ENCODE data around the gene KRTAP5-4. TPM values are rescaled to one million over a fixed set of nuclear protein-coding genes. Genes with fewer than 3 reads are reported as not detected.
"Not testable (repeated sequence)": the region's sequence is repeated elsewhere in the genome, so short reads cannot be mapped to it uniquely, and the experiment has no call there.

The KRTAP5-4 gene
- total and polyA plus RNA-seq, 7 experiments from 2014 or later: not detected

DNA sequence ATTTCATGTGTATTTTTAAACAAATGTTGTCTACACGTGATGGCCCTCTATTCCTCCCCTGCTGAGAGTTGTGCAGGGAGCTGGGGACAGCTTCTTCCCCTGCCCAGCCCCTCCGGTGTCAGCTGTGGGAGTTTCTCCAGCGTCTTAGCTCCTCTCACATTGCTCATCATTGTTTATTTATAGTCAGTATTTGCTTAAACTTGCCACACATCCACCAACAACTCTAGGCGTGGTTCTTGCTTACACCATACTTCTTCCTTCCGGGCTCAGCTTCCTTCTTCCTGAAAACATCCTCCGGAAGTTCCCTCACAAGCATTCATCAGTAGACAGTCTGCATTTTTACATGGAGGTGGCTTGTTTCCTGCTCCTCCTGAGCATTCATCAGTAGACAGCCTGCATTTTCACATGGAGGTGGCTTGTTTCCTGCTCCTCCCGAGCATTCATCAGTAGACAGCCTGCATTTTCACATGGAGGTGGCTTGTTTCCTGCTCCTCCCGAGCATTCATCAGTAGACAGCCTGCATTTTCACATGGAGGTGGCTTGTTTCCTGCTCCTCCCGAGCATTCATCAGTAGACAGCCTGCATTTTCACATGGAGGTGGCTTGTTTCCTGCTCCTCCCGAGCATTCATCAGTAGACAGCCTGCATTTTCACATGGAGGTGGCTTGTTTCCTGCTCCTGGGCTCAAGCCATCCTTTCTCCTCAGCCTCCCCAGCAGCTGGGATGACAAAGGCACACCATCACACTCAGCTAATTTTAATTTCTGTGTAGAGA, 32.6 kb downstream of the KRTAP5-4 start:
- ChIA-PET CTCF (interaction anchor here (0.6 to 1.9 kb wide), 4 partner anchors 9 to 16 kb away, joined by 3 to 9 read pairs (median 4); partner anchors contain the start of gene KRTAP5-2), POLR2A (interaction anchor here (1.2 to 3.6 kb wide), 4 partner anchors 12 to 280 kb away, joined by 3 to 26 read pairs (median 6); partner anchors contain the start of genes DUSP8 and TOLLIP)
- Mint-ChIP-seq H3K27me3 (peaks cover 0 to 46% (median 15%) of the 10 kb centered on the region in 5 donors), H3K4me1 (peaks cover 12 to 37% (median 23%) of the 10 kb centered on the region in 7 donors), H3K4me3 (peak overlapping the region; percentile 39 to 85 (median 75)), H3K27ac (peak overlapping the region; percentile 82 to 96 (median 92)), H3K9me3 (peaks cover 0 to 11% (median 5%) of the 10 kb centered on the region in 11 donors), H3K36me3 (peaks cover 0 to 12% (median 5%) of the 10 kb centered on the region in 5 donors)
- intact Hi-C loops (cut with micrococcal nuclease); H3K9me3 ChIP-seq (ENCODE audit: control insufficient read depth in 2 of 3, low read length in 3 of 3); H3K36me3 ChIP-seq (ENCODE audit: control insufficient read depth in 2 of 3, insufficient read depth in 3 of 3, low read length in 3 of 3); H3K27ac ChIP-seq (ENCODE audit: low read depth, low read length); H3K27me3 ChIP-seq (ENCODE audit: control insufficient read depth in 2 of 2, insufficient read depth in 2 of 2, low read length in 2 of 2): not testable (repeated sequence)
- peak; percentile 87 for ATAC-seq
- Histone ChIP-seq H3K4me3 (ENCODE audit: low read length) (peak overlapping the region; percentile 34), H3K4me1 (ENCODE audit: control insufficient read depth in 2 of 2, insufficient read depth in 2 of 2, low read length in 2 of 2) (peaks cover 21 to 23% of the 10 kb centered on the region in 2 donors)
- peak in 5 of 9 donors; percentile 37 to 56 (median 55) for DNase-seq

DNA sequence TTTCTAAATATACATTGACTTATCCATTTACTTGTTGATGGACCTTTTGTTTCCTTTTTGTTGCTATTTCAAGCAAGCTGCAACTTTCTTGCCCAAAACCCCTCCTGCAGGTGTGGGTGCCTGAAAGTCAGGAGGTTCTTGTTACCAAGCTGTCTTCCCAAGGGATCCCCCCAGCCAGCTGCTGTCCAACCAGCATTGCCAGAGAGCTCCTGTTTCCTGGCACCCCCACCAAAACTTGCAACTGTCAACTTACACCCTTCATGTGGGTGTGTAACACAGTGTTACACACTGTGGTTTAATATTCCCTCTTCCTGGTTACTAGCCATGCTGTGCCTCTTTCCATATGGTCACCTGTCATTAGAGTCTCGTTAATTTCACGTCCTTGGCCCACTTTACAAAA, 35.2 kb downstream of the KRTAP5-4 start:
- H3K9me3 Mint-ChIP-seq: peaks cover 0 to 11% (median 5%) of the 10 kb centered on the region in 11 donors
- H3K27ac Mint-ChIP-seq: peak overlapping the region in 3 of 9 donors; percentile 17 to 41 (median 36)
- Histone ChIP-seq H3K4me1 (ENCODE audit: control insufficient read depth in 2 of 2, insufficient read depth in 2 of 2, low read length in 2 of 2) (peaks cover 23 to 26% of the 10 kb centered on the region in 2 donors), H3K4me3 (ENCODE audit: low read length) (no peak overlapping the region), H3K27me3 (ENCODE audit: control insufficient read depth in 2 of 2, insufficient read depth in 2 of 2, low read length in 2 of 2) (no peaks in the 10 kb centered on the region), H3K9me3 (ENCODE audit: control insufficient read depth in 2 of 3, low read length in 3 of 3) (no peaks in the 10 kb centered on the region), H3K27ac (ENCODE audit: low read depth, low read length) (no peak overlapping the region), H3K36me3 (ENCODE audit: control insufficient read depth in 2 of 3, insufficient read depth in 3 of 3, low read length in 3 of 3) (no peaks in the 10 kb centered on the region)
- ATAC-seq: no peak
- H3K27me3 Mint-ChIP-seq: peaks cover 0 to 30% (median 12%) of the 10 kb centered on the region in 5 donors
- H3K36me3 Mint-ChIP-seq: peaks cover 0 to 12% (median 5%) of the 10 kb centered on the region in 5 donors
- POLR2A ChIA-PET: no interaction called here
- DNase-seq: no peak
- intact Hi-C loops (cut with micrococcal nuclease): no loop called here
- H3K4me1 Mint-ChIP-seq: peaks cover 12 to 46% (median 26%) of the 10 kb centered on the region in 7 donors
- CTCF ChIA-PET: interaction anchor here (0.5 to 1.1 kb wide), 3 partner anchors 10 to 37 kb away, joined by 3 to 6 read pairs (median 3); no protein-coding TSS in a partner anchor
- no peak overlapping the region for H3K4me3 Mint-ChIP-seq

DNA sequence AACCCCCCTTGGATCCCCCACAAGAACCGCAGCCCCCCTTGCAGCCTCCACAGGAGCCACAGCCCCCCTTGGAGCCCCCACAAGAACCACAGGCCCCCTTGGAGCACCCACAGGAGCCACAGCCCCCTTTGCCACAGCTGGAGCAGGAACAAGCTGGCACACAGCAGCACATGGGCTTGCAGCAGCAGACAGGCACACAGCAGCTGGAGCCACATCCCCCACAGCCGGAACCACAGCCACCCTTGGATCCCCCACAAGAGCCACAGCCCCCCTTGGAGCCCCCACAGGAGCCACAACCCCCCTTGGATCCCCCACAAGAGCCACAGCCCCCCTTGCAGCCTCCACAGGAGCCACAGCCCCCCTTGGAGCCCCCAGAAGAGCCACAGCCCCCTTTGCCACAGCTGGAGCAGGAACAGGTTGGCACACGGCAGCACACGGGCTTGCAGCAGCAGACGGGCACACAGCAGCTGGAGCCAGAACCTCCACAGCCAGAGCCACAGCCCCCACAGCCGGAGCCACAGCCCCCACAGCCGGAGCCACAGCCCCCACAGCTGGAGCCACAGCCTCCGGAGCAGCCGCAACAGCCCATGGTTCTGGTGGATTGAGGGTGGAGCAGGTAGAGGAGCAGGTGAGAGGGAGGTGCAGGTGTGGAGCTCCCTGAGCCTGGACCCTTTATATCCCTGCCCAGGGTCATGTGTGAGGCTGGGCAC, 37.1 kb downstream of the KRTAP5-4 start, which contains the start of gene KRTAP5-1:
Gene KRTAP5-1 (minus strand): TSS at position 623 of the 710 bp plus-strand sequence. CDS start 34 bp downstream, at position 589.
- H3K27me3 ChIP-seq (ENCODE audit: control insufficient read depth in 2 of 2, insufficient read depth in 2 of 2, low read length in 2 of 2); intact Hi-C loops (cut with micrococcal nuclease); H3K36me3 ChIP-seq (ENCODE audit: control insufficient read depth in 2 of 3, insufficient read depth in 3 of 3, low read length in 3 of 3); H3K27ac ChIP-seq (ENCODE audit: low read depth, low read length); ATAC-seq; H3K9me3 Mint-ChIP-seq; CTCF ChIA-PET; DNase-seq; H3K9me3 ChIP-seq (ENCODE audit: control insufficient read depth in 2 of 3, low read length in 3 of 3); H3K4me3 ChIP-seq (ENCODE audit: low read length); H3K36me3 Mint-ChIP-seq: not testable (repeated sequence)
- H3K4me1 ChIP-seq (ENCODE audit: control insufficient read depth in 2 of 2, insufficient read depth in 2 of 2, low read length in 2 of 2): peaks cover 19 to 21% of the 10 kb centered on the region in 2 donors
- peak within 1 kb of the TSS in 2 of 9 donors; percentile 34 to 72 for H3K27ac Mint-ChIP-seq
- POLR2A ChIA-PET: interaction anchor here (0.6 to 0.9 kb wide), 2 partner anchors 12 to 555 kb away, joined by 3 to 4 read pairs; no protein-coding TSS in a partner anchor
- H3K4me3 Mint-ChIP-seq: peak within 1 kb of the TSS in 4 of 10 donors; percentile 14 to 53 (median 38)
- peaks cover 0 to 28% (median 12%) of the 10 kb centered on the region in 5 donors for H3K27me3 Mint-ChIP-seq
- H3K4me1 Mint-ChIP-seq: peaks cover 9 to 41% (median 21%) of the 10 kb centered on the region in 7 donors

GRCh38 chr11:1582909-1583308, 39.0 kb downstream of the KRTAP5-4 start:
- H3K27me3 ChIP-seq (ENCODE audit: control insufficient read depth in 2 of 2, insufficient read depth in 2 of 2, low read length in 2 of 2); H3K27ac Mint-ChIP-seq; ATAC-seq; DNase-seq; H3K36me3 Mint-ChIP-seq; intact Hi-C loops (cut with micrococcal nuclease); H3K4me1 ChIP-seq (ENCODE audit: control insufficient read depth in 2 of 2, insufficient read depth in 2 of 2, low read length in 2 of 2); H3K36me3 ChIP-seq (ENCODE audit: control insufficient read depth in 2 of 3, insufficient read depth in 3 of 3, low read length in 3 of 3); H3K4me3 Mint-ChIP-seq; POLR2A ChIA-PET; H3K27ac ChIP-seq (ENCODE audit: low read depth, low read length); H3K4me3 ChIP-seq (ENCODE audit: low read length); H3K9me3 ChIP-seq (ENCODE audit: control insufficient read depth in 2 of 3, low read length in 3 of 3): not testable (repeated sequence)
- CTCF ChIA-PET: interaction anchor here (0.8 kb wide), 1 partner anchor 130 kb away, joined by 3 read pairs; no protein-coding TSS in a partner anchor
- Mint-ChIP-seq H3K9me3 (peaks cover 0 to 12% (median 7%) of the 10 kb centered on the region in 11 donors), H3K4me1 (peaks cover 0 to 24% (median 8%) of the 10 kb centered on the region in 7 donors), H3K27me3 (peaks cover 0 to 22% (median 10%) of the 10 kb centered on the region in 5 donors)

DNA sequence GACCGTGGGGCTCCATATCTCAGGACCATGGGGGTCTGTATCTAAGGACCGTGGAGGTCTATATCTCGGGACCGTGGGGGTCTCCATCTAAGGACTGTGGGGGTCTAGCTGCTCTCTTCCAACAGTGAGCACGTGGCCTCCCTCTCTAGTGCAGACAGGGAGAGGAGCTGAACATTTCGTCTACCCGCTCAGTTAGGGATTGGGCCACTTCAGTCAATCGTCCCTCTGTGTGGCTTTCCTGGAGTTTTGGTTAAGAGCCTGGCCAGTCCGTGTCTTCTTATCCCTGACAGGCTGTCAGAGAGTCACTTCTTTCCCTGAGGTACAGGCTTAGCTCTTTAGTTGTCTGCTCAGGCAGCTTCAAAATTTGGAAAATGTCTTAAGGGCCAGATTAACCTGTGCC, 40.0 kb downstream of the KRTAP5-4 start:
- no peak overlapping the region for H3K27ac Mint-ChIP-seq
- H3K4me3 ChIP-seq (ENCODE audit: low read length): no peak overlapping the region
- H3K4me1 ChIP-seq (ENCODE audit: control insufficient read depth in 2 of 2, insufficient read depth in 2 of 2, low read length in 2 of 2): peaks cover 4 to 5% of the 10 kb centered on the region in 2 donors
- intact Hi-C loops (cut with micrococcal nuclease): no loop called here
- ATAC-seq (no peak), DNase-seq (no peak)
- H3K9me3 ChIP-seq (ENCODE audit: control insufficient read depth in 2 of 3, low read length in 3 of 3): peaks cover 0 to 6% (median 0%) of the 10 kb centered on the region in 3 experiments
- peaks cover 0 to 4% (median 4%) of the 10 kb centered on the region in 5 donors for H3K36me3 Mint-ChIP-seq
- peaks cover 0 to 22% (median 8%) of the 10 kb centered on the region in 7 donors for H3K4me1 Mint-ChIP-seq
- no peaks in the 10 kb centered on the region for H3K27me3 ChIP-seq (ENCODE audit: control insufficient read depth in 2 of 2, insufficient read depth in 2 of 2, low read length in 2 of 2)
- H3K27ac ChIP-seq (ENCODE audit: low read depth, low read length): no peak overlapping the region
- ChIA-PET CTCF (interaction anchor here (1.2 kb wide), 1 partner anchor 35 kb away, joined by 4 read pairs; no protein-coding TSS in a partner anchor), POLR2A (no interaction called here)
- peaks cover 0 to 19% (median 9%) of the 10 kb centered on the region in 5 donors for H3K27me3 Mint-ChIP-seq
- no peaks in the 10 kb centered on the region for H3K36me3 ChIP-seq (ENCODE audit: control insufficient read depth in 2 of 3, insufficient read depth in 3 of 3, low read length in 3 of 3)
- H3K9me3 Mint-ChIP-seq: peaks cover 0 to 12% (median 7%) of the 10 kb centered on the region in 11 donors
- H3K4me3 Mint-ChIP-seq: no peak overlapping the region

GRCh38 chr11:1576825-1577224, 45.1 kb downstream of the KRTAP5-4 start:
- peak overlapping the region in 3 of 10 donors; percentile 7 to 39 (median 11) for H3K4me3 Mint-ChIP-seq
- Histone ChIP-seq H3K9me3 (ENCODE audit: control insufficient read depth in 2 of 3, low read length in 3 of 3) (peaks cover 0 to 6% (median 0%) of the 10 kb centered on the region in 3 experiments), H3K4me1 (ENCODE audit: control insufficient read depth in 2 of 2, insufficient read depth in 2 of 2, low read length in 2 of 2) (peaks cover 8 to 11% of the 10 kb centered on the region in 2 donors), H3K36me3 (ENCODE audit: control insufficient read depth in 2 of 3, insufficient read depth in 3 of 3, low read length in 3 of 3) (no peaks in the 10 kb centered on the region), H3K27me3 (ENCODE audit: control insufficient read depth in 2 of 2, insufficient read depth in 2 of 2, low read length in 2 of 2) (no peaks in the 10 kb centered on the region), H3K27ac (ENCODE audit: low read depth, low read length) (no peak overlapping the region), H3K4me3 (ENCODE audit: low read length) (no peak overlapping the region)
- intact Hi-C loops (cut with micrococcal nuclease): loop anchor here (2.0 to 10.0 kb wide), 3 partner anchors 40 to 312 kb away; partner anchors contain the start of gene LSP1 (in 1 of the 2)
- H3K27me3 Mint-ChIP-seq: peaks cover 0 to 29% (median 3%) of the 10 kb centered on the region in 5 donors
- ATAC-seq (no peak), DNase-seq (no peak)
- H3K9me3 Mint-ChIP-seq: peaks cover 0 to 12% (median 7%) of the 10 kb centered on the region in 11 donors
- CTCF ChIA-PET: interaction anchor here (0.8 to 1.4 kb wide), 3 partner anchors 11 to 31 kb away, joined by 3 to 5 read pairs (median 4); no protein-coding TSS in a partner anchor
- peaks cover 0 to 4% (median 4%) of the 10 kb centered on the region in 5 donors for H3K36me3 Mint-ChIP-seq
- H3K4me1 Mint-ChIP-seq: peaks cover 0 to 9% (median 4%) of the 10 kb centered on the region in 7 donors
- POLR2A ChIA-PET: interaction anchor here (1.8 kb wide), 1 partner anchor 12 kb away, joined by 5 read pairs; no protein-coding TSS in a partner anchor
- H3K27ac Mint-ChIP-seq: peak overlapping the region in 2 of 9 donors; percentile 9 to 35
